G401 (cell line): ENCODE data around the gene RPS2. TPM values are rescaled to one million over a fixed set of nuclear protein-coding genes. Genes with fewer than 3 reads are reported as not detected.
A peak's percentile ranks its signal among the peaks of the same experiment; 100 is the strongest.
"Not testable (repeated sequence)": the region's sequence is repeated elsewhere in the genome, so short reads cannot be mapped to it uniquely, and the experiment has no call there.

Experiments used
- DNase-seq: peaks from one replicate; pipeline ENCODE4 v3.0.0-alpha.2; 2015; ENCODE audit warnings: low spot score
- in situ Hi-C: cut with HindIII; loops from 2 replicates; pipeline ENCODE4 v1.10.0; 2016; ENCODE audit warnings: low sequenced_read_pairs, mixed read lengths
- total RNA-seq: library from RNA; depleted of rRNA; stranded (reverse); fragments of >200 nt; shearing (Covaris generic); gene quantifications from 2 replicates; pipeline ENCODE4 v1.2.3, GENCODE V29; 2014

The RPS2 gene
- total RNA-seq, 1 experiment from 2014 or later, result 10,196 TPM

- DNase-seq, result no peak
- in situ Hi-C loops, result no loop called here
Observed at GRCh38 chr16:1972490-1972877, 7.9 kb upstream of the RPS2 start.

DNA sequence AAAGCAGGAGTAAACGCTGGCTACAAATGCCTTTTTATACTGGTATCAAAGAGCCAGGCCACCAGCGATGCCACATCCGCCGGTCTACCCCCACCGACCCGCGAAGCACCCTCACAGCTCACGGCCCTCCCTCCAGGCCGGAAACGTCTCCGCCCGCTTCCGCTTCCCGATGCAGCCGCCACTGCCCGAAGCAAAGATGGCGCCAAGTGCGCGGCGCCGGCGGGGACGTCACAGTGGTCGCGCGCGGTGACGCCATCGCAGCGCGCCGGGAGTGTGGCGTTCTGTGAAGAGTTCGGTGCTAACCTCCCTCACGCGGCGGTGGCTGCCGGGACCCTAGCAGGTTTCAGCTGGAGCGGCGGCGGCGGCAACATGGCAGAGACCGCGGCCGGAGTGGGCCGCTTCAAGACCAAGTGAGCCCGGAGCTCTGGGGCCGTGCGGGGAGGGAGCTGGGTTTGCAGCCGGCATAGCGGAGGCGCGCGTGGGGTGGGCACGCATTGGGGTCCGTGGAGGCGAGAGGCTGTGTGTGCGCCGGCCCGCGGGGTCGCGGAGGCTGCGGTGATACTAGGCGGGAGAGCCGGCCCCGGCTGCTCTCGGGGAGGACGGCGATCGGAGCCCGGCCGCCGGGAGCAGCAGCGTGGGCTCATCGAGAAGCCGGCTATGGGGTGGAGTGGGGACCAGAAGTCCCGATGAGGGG is 7.3 kb upstream of the RPS2 start, which contains the start of gene TBL3:
Gene TBL3, plus strand, starts transcription at position 258 of the 694 bp plus-strand sequence. Its CDS starts 112 bp downstream, at position 370.
- DNase-seq, result peak; percentile 89
- in situ Hi-C loops, result no loop called here

- in situ Hi-C loops, result loop anchor here (10.0 kb wide), 1 partner anchor 114 kb away; no protein-coding TSS in a partner anchor
Observed at GRCh38 chr16:1968146-1968953, 3.7 kb upstream of the RPS2 start.

GRCh38 chr16:1966460-1966859 is 1.8 kb upstream of the RPS2 start, which contains the start of gene RNF151:
Gene RNF151 (plus strand): TSS chr16:1966856. CDS start chr16:1966882, 26 bp downstream.
- in situ Hi-C loops, result loop anchor here (10.0 kb wide), 1 partner anchor 112 kb away; no protein-coding TSS in a partner anchor
- DNase-seq, result no peak

More at GRCh38 chr16:1968146-1968953, 3.7 kb upstream of the RPS2 start:
- no peak for DNase-seq

DNA sequence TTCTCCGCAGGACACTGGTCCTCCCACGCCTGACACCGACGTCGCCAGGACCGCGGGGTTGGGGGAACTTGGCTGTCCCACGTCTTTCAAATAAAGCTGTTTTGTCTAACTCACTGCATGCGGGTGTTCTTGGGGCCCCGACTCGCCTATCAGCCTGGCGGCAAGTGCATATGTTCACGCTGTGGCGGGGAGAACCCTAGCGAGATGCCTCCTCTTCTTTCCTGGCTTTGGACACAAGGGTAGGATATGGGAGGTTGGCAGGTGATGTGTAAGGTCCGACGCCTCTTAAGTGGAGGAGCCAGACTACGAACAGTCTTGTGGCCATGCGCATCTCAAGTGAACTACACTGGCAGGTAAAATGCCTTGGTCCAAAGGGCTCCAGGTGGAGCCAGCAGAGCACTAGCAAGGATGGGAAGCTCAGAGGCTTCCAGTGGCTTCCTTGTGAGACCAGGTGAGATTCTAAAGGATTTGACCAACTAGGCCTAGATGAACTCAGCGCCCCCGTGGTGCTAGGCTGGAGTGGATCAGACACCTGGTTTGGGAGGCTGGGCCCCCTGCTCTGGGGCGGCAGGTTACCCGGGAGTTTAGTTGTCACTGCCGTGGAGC is 873 bp upstream of the RPS2 start:
- no peak for DNase-seq
- in situ Hi-C loops, result loop anchor here (10.0 kb wide), 1 partner anchor 111 kb away; no protein-coding TSS in a partner anchor

- DNase-seq, result peak; percentile 66
- in situ Hi-C loops, result loop anchor here (10.0 kb wide), 1 partner anchor 109 kb away; no protein-coding TSS in a partner anchor
Observed at GRCh38 chr16:1963806-1964505, 670 bp downstream of the RPS2 start.

GRCh38 chr16:1962161-1963153 is 2.2 kb downstream of the RPS2 start:
- in situ Hi-C loops, result loop anchor here (10.0 kb wide), 1 partner anchor 108 kb away; no protein-coding TSS in a partner anchor
- not testable (repeated sequence) for DNase-seq

GRCh38 chr16:1961651-1962067 is 3.0 kb downstream of the RPS2 start:
- in situ Hi-C loops, result loop anchor here (10.0 kb wide), 1 partner anchor 107 kb away; no protein-coding TSS in a partner anchor
- DNase-seq, result no peak

- peak; percentile 56 for DNase-seq
- in situ Hi-C loops, result loop anchor here (10.0 kb wide), 1 partner anchor 106 kb away; no protein-coding TSS in a partner anchor
Observed at GRCh38 chr16:1960665-1961630, 3.7 kb downstream of the RPS2 start.

GRCh38 chr16:1959269-1960039 is 5.2 kb downstream of the RPS2 start, which contains the start of gene NDUFB10:
Gene NDUFB10 (plus strand): TSS chr16:1959538. CDS start chr16:1959625, 87 bp downstream.
- in situ Hi-C loops, result loop anchor here (10.0 kb wide), 1 partner anchor 105 kb away; no protein-coding TSS in a partner anchor
- DNase-seq, result peak; percentile 79

DNA sequence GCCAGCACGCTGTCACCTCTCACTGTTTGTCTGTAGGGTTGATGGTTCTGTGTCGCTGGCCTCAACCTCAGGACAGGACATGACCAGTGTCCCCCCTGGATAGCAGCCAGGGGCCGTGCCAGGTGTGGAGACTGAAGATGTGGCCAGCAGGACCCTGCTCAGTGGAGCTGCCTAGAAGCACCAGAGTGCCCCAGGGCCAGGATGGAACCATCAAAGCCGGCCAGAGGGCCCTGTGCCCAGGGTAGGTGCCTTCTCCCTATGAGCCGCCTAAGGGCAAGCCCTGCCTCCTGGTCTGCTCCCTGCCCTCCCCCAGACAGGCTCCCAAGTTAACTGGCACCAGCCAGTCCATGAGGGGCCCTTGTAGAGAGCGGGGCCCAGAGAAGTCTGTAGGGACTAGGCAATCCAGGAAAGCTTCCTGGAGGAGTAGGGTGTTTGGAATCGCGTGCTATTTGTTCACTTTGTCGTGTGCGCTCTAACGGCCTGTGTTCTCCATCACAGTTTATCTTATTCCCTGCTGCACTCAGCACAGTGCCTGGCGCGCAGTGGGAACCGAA is 5.8 kb downstream of the RPS2 start:
- in situ Hi-C loops, result no loop called here
- no peak for DNase-seq

GRCh38 chr16:1958143-1958491 is 6.5 kb downstream of the RPS2 start:
- in situ Hi-C loops, DNase-seq: not testable (repeated sequence)

DNA sequence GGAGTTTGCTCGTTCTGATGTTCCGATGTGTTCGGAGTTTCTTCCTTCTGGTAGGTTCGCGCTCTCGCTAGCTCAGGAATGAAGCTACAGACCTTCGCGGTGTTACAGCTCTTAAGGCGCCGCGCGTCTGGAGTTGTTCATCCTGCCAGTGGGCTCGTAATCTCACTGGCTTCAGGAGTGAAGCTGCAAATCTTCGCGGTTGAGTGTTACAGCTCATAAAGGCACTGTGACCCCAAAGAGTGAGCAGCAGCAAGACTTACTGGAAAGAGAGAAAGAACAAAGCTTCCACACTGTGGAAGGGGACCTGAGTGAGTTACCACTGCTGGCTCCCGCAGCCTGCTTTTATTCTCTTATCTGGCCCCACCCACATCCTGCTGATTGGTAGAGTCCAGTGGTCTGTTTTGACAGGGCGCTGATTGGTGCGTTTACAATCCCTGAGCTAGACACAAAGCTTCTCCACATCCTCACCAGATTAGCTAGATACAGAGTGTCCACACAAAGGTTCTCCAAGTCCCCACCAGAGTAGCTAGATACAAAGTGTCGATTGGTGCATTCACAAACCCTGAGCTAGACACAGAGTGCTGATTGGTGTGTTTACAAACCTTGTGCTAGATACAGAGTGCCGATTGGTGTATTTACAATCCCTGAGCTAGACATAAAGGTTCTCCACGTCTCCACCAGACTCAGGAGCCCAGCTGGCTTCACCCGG is 7.0 kb downstream of the RPS2 start:
- in situ Hi-C loops, result not testable (repeated sequence)

DNA sequence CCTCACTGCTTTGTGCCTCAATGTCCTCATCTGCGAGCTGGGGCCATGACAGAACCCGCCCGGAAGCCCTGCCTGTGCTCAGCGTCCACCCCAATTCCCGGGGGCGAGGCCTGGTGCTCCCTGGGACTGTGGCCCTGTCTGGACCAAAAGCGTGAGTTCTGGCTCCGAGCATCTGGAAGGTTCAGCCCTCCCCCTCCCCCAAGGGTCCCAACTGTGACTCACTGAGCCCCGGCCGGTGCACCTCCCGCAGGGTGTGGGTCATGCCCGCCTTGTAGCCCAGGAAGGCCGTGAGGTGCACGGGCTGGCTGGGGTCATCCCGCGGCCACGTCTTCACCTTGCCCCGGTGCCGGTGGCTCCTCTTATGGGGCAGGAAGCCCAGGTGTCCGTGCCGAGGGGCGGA is 10.9 kb downstream of the RPS2 start:
- in situ Hi-C loops, result no loop called here
- no peak for DNase-seq

More for the DNA sequence above, 7.0 kb downstream of the RPS2 start:
- DNase-seq, result not testable (repeated sequence)

DNA sequence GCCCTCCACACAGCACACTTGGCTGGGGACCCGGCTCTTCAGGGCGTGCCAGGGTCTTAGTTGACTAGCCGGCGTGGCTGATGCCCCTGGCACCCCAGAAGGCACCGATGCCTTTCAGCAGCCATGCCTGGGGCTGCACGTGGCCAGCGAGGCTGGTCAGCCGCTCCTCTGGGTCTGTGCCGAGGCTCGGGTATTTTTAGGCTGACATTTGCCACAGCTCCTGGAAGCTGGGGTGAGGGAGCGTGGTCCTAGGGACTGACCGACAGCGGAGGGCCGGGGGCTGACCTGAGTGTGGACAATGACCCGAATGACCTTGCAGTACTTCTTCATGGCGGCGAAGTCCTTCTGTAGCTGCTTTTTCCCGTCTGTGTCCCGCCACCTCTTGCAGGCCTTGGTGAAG is 14.1 kb downstream of the RPS2 start:
- in situ Hi-C loops, result no loop called here

More for the DNA sequence above, 14.1 kb downstream of the RPS2 start:
- DNase-seq, result no peak
